Karpas-422 (cell line): ENCODE results near the gene PACS1. TPM values are rescaled to one million over a fixed set of nuclear protein-coding genes. Genes with fewer than 3 reads are reported as not detected.
"Not testable (repeated sequence)": the region's sequence is repeated elsewhere in the genome, so short reads cannot be mapped to it uniquely, and the experiment has no call there.

ENCODE experiments used
- DNase-seq: peaks from one replicate; pipeline ENCODE4 v3.0.0-alpha.2; 2015
- H2AFZ ChIP-seq: fragments of 200-600 bp; sonication (generic); 2 replicates; pipeline ENCODE4 v1.6.1; 2014; ENCODE audit warnings: antibody characterized with exemption, low read length, mixed read lengths
- H3K27ac ChIP-seq: fragments of 200-600 bp; sonication (generic); 2 replicates; pipeline ENCODE4 v1.5.1; 2014; ENCODE audit warnings: mild to moderate bottlenecking, low read length, moderate library complexity
- H3K27me3 ChIP-seq: fragments of 200-600 bp; sonication (generic); 2 replicates; pipeline ENCODE4 v1.6.1; 2014; ENCODE audit warnings: low read length, mixed read lengths
- H3K36me3 ChIP-seq: fragments of 200-600 bp; sonication (generic); 2 replicates; pipeline ENCODE4 v1.6.1; 2014; ENCODE audit warnings: low read length, mixed read lengths; ENCODE audit not compliant: insufficient read depth
- H3K4me1 ChIP-seq: fragments of 200-600 bp; sonication (generic); 2 replicates; pipeline ENCODE4 v1.6.1; 2014; ENCODE audit warnings: mild to moderate bottlenecking, low read length, mixed read lengths
- H3K4me2 ChIP-seq: fragments of 200-600 bp; sonication (generic); 2 replicates; pipeline ENCODE4 v1.6.1; 2014; ENCODE audit warnings: low read length, low read depth, mild to moderate bottlenecking; ENCODE audit not compliant: poor library complexity, severe bottlenecking
- H3K4me3 ChIP-seq: fragments of 200-600 bp; sonication (generic); 2 replicates; pipeline ENCODE4 v1.5.1; 2014; ENCODE audit warnings: mild to moderate bottlenecking, antibody characterized with exemption, low read length, mixed read lengths
- H3K79me2 ChIP-seq: fragments of 200-600 bp; sonication (generic); 2 replicates; pipeline ENCODE4 v1.6.1; 2014; ENCODE audit warnings: mild to moderate bottlenecking, low read length, mixed read lengths
- H3K9ac ChIP-seq: fragments of 200-600 bp; sonication (generic); 2 replicates; pipeline ENCODE4 v1.6.0; 2014; ENCODE audit warnings: low read length
- H3K9me2 ChIP-seq: fragments of 200-600 bp; sonication (generic), shearing (Covaris generic); replicated peaks from 2 replicates; pipeline ENCODE4 v1.6.0; 2014; ENCODE audit warnings: mild to moderate bottlenecking, low read length, moderate library complexity; ENCODE audit not compliant: insufficient read depth
- H3K9me3 ChIP-seq: fragments of 300-700, 200-600 bp; sonication (generic); 2 replicates; pipeline ENCODE4 v1.6.1; 2014; ENCODE audit warnings: low read length, mixed read lengths
- H4K20me1 ChIP-seq: fragments of 200-600 bp; sonication (generic); 2 replicates; pipeline ENCODE4 v1.6.1; 2014; ENCODE audit warnings: mild to moderate bottlenecking, antibody characterized with exemption, low read length, low read depth; ENCODE audit not compliant: insufficient read depth
- total RNA-seq: library from RNA; depleted of rRNA; stranded (reverse); fragments of >200 nt; shearing (Covaris generic); gene quantifications from 2 replicates; pipeline ENCODE4 v1.2.3, GENCODE V29; 2014; ENCODE audit warnings: low replicate concordance

The PACS1 gene
- total RNA-seq, 1 experiment from 2014 or later = 60.5 TPM

DNA sequence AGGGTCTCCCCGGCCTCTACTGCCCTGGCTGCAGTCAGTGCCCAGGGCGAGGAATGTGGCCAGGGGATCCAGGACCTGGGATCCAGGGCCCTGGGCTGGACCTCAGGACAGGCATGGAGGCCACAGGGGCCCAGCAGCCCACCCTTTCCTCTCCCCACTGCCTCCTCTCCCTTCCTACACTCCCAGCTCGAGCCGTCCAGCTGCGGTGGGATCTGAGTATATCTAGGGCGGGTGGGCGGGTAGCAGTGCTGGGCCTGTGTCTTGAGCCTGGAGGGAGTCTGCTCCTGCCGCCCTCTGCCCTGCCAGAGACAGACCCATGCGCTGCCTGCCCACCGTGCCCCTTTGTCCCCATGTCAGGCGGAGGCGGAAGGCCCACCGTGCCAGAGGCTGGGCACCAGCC is 206.5 kb downstream of the PACS1 start:
- not testable (repeated sequence) for H3K4me3 ChIP-seq, DNase-seq, H3K4me2 ChIP-seq, H3K9me2 ChIP-seq, H3K27ac ChIP-seq, H3K9me3 ChIP-seq, H2AFZ ChIP-seq, H3K27me3 ChIP-seq, H3K9ac ChIP-seq, H3K79me2 ChIP-seq, H4K20me1 ChIP-seq
- Histone ChIP-seq H3K4me1 (peaks cover 18% of the 10 kb centered on the region), H3K36me3 (peaks cover 13% of the 10 kb centered on the region; the same call in 1 of the 2 replicates)

DNA sequence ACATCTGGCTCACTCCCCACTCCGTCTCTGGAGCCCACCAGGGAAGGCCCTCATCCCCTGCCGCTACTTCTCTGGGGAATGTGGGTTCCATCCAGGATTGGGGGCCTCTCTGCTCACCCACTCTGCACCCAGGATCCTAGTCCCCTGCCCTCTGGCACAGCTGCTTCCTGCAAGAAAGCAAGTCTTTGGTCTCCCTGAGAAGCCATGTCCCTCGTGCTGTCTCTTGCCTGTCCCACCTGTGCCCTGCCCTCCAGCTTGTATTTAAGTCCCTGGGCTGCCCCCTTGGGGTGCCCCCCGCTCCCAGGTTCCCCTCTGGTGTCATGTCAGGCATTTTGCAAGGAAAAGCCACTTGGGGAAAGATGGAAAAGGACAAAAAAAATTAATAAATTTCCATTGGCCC is 207.0 kb downstream of the PACS1 start:
- not testable (repeated sequence) for H2AFZ ChIP-seq, H3K4me3 ChIP-seq, H3K9me3 ChIP-seq, H3K27me3 ChIP-seq, H4K20me1 ChIP-seq, H3K9me2 ChIP-seq, DNase-seq, H3K79me2 ChIP-seq
- 0 out of 2 replicates have a peak overlapping the region, but pooled peaks have one; percentile 22 for H3K27ac ChIP-seq
- peak overlapping the region; percentile 70 for H3K4me2 ChIP-seq
- H3K9ac ChIP-seq = 0 out of 2 replicates have a peak overlapping the region, but pooled peaks have one; percentile 47
- H3K4me1 ChIP-seq = peaks cover 23% of the 10 kb centered on the region
- H3K36me3 ChIP-seq = peaks cover 12% of the 10 kb centered on the region; the same call in 1 of the 2 replicates

DNA sequence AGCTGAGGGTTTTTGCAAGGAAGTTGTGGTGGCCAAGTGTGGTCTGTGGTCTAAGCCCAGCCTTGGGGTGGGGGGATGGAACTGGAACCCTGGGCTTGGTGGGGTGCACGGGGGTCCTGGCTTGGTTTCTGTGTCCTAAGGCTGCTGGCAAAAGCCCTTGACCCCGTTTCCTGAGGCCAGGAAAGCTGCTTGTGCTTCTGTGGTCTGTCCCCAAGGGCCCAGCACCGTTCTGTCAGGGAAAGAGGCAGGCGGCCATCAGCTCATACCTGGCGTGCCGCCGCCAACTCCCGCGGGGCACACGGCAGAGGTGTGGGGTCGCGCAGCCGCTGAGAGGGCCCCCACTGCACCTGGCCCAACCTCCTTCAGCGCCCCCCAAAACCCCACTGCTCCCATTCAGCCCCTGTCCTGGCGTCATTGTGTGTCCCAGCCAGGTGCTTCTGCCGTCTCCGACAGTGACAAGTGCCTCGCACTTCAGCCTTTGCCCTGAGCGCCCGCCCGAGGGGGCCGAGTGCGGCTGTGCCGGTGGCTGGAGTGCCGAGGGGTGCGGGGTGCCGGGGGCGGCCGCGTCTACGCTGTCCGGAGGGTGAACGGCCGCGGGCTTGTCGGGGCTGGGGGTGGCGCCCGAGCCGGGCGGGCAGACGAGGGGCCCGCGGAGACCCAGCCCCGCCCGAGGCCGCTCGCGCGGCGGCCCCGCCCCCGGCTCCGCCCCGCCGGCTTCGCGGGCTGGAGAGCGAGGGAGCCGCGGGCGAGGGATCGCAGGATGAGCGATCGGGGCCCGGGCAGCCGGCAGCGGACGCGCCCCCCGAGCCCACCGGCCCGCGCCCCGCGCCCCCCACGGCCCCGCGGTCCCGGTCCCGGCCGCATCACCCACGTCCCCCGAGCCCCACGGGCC is 207.6 kb downstream of the PACS1 start, which contains the start of gene CNIH2:
Gene CNIH2, plus strand, starts transcription at position 705 of the 892 bp plus-strand sequence. CDS start 282 bp downstream, outside the sequence.
- H4K20me1 ChIP-seq = peaks cover 3% of the 10 kb centered on the region; the same call in 1 of the 2 replicates
- no peaks in the 10 kb centered on the region for H3K9me3 ChIP-seq
- H3K27ac ChIP-seq = 0 out of 2 replicates have a peak within 1 kb of the TSS, but pooled peaks have one; percentile 22
- peak; percentile 80 for DNase-seq
- H3K4me1 ChIP-seq = peaks cover 28% of the 10 kb centered on the region
- H3K9ac ChIP-seq = peak within 1 kb of the TSS; percentile 62
- H3K27me3 ChIP-seq = no peaks in the 10 kb centered on the region
- no peak within 1 kb of the TSS for H2AFZ ChIP-seq
- H3K4me2 ChIP-seq = peak within 1 kb of the TSS; percentile 70
- H3K9me2 ChIP-seq = no peaks in the 10 kb centered on the region
- no peaks in the 10 kb centered on the region for H3K79me2 ChIP-seq
- H3K36me3 ChIP-seq = peaks cover 5% of the 10 kb centered on the region; the same call in 1 of the 2 replicates
- peak within 1 kb of the TSS; percentile 64; the same call in 1 of the 2 replicates for H3K4me3 ChIP-seq

DNA sequence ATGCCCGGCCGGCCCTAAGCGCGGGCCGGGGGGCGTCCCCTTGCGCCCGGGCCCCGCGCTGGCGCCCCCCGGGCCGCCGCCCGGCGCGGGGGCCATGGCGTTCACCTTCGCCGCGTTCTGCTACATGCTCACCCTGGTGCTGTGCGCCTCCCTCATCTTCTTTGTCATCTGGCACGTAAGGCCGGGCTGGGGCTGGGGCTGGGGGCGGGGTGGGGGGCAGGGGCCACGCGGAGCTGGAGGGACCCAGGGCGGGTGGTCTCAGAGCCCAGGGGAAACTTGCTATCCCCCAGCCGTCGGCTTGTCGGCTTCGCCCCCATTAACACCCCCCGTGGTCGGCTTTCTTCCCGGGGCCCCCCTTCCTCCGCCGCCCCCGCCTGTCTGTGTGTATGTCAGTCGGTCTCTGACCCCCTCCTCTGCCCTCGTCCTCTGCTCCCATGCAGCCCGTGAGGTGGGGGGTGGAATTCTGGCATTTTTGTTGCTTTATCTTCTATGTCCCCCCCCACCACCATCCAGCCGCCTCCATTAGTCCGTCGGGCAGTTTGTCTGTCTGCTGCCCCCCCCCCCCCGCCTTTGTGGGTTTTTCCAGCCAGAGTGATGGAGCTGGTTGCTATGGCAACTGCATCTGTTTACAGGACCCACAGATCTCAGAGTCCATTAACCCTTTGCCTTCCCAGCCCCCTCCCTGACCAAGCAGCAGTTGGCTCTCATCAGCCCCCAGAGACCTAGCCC is 208.5 kb downstream of the PACS1 start:
- no peaks in the 10 kb centered on the region for H3K79me2 ChIP-seq
- H3K9ac ChIP-seq = peak overlapping the region; percentile 62
- peaks cover 3% of the 10 kb centered on the region; the same call in 1 of the 2 replicates for H4K20me1 ChIP-seq
- H3K9me3 ChIP-seq = no peaks in the 10 kb centered on the region
- H3K9me2 ChIP-seq = no peaks in the 10 kb centered on the region
- H2AFZ ChIP-seq = no peak overlapping the region
- H3K4me2 ChIP-seq = peak overlapping the region; percentile 57
- no peaks in the 10 kb centered on the region for H3K27me3 ChIP-seq
- H3K4me3 ChIP-seq = peak overlapping the region; percentile 57; the same call in 1 of the 2 replicates
- no peak overlapping the region for H3K27ac ChIP-seq
- H3K36me3 ChIP-seq = peaks cover 5% of the 10 kb centered on the region; the same call in 1 of the 2 replicates
- no peak for DNase-seq
- H3K4me1 ChIP-seq = peaks cover 34% of the 10 kb centered on the region

DNA sequence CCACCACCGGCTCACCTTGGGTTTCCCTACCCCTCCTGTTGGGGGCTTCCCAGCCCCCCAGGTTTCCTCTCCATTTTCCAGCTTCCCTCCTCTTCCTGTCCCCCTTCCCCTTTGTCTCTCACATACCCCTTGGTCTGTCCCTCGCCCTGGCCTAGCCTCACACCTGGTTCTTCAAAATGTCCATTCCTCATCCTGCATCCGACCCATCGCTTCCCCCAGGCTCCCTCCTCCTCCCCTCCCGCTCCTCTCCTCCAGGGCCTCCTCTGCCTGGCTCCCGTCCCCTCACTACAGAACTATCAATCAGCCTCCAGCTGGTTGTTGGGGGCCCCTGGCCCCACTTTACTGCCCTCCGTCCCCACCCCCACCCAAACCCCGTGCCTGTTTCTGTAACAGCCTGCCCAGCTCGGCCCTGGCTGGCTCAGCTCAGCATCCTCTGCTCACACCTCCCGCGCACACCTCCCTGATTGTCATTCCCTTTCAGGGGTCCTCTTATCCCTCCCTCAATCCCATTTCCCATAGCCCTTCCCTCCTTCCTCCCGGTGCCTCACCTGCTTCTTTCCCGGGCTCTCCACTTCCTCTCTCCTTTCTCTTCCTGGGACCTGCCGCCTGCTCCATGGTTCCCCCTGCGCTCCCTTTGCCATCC is 209.1 kb downstream of the PACS1 start:
- Histone ChIP-seq H3K4me2 (peak overlapping the region; percentile 57), H3K9me2 (no peaks in the 10 kb centered on the region), H4K20me1 (peaks cover 3% of the 10 kb centered on the region; the same call in 1 of the 2 replicates), H3K79me2 (no peaks in the 10 kb centered on the region), H3K27me3 (no peaks in the 10 kb centered on the region), H3K9me3 (no peaks in the 10 kb centered on the region), H3K36me3 (peaks cover 2% of the 10 kb centered on the region; the same call in 1 of the 2 replicates), H3K4me1 (peaks cover 34% of the 10 kb centered on the region), H3K27ac (no peak overlapping the region), H2AFZ (no peak overlapping the region), H3K9ac (0 out of 2 replicates have a peak overlapping the region, but pooled peaks have one; percentile 27), H3K4me3 (peak overlapping the region; percentile 57; the same call in 1 of the 2 replicates)
- DNase-seq = no peak

DNA sequence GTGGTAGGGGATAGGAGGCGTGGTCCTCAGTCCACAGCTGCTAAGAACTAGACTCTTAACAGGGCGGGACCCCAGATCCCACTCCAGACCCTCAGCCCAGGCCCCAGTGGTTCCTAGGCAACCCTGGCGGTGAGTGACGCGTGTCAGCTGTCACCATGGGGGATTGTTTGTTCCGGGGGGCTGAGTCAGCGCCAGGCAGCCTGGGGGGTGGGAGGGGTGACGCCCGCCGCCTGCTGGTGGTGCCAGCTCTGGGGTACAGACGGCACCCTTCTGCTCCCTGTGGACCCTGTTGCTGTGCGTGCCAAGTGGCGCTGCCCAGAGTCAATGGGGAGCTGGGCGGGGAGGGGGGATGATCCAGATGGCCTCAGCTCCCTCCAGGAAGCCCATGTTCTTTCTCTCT is 210.4 kb downstream of the PACS1 start:
- no peaks in the 10 kb centered on the region for H3K27me3 ChIP-seq
- 0 out of 2 replicates have a peak, but pooled peaks cover 4% of the 10 kb centered on the region for H3K36me3 ChIP-seq
- H4K20me1 ChIP-seq = peaks cover 3% of the 10 kb centered on the region; the same call in 1 of the 2 replicates
- H3K9me2 ChIP-seq = no peaks in the 10 kb centered on the region
- peaks cover 34% of the 10 kb centered on the region for H3K4me1 ChIP-seq
- no peaks in the 10 kb centered on the region for H3K9me3 ChIP-seq
- peaks cover 2% of the 10 kb centered on the region; the same call in 1 of the 2 replicates for H3K79me2 ChIP-seq
- H3K27ac ChIP-seq = no peak overlapping the region
- H3K4me2 ChIP-seq = no peak overlapping the region
- no peak overlapping the region for H2AFZ ChIP-seq
- DNase-seq = no peak
- H3K4me3 ChIP-seq = no peak overlapping the region
- no peak overlapping the region; the same call in 1 of the 2 replicates for H3K9ac ChIP-seq

DNA sequence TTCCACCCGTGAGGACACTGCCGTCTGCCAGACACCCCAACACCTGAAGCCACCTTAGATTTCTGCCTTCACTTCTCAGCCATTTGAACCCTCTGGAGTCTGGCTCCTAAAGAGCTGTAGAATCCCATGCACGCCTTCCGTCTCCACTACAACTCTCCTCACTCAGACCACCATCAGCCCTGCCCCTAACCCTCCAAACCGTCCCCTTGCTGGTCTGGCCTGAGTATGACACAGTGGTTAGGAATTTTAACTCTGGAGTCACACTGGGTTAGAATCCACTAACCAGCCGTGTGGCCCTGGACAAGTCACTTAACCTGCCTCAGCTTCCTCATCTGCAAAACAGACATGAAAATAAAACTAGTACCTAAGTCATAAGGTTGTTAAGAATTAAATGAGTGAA is 210.9 kb downstream of the PACS1 start:
- H3K4me2 ChIP-seq = no peak overlapping the region
- no peak overlapping the region for H2AFZ ChIP-seq
- H3K4me3 ChIP-seq = no peak overlapping the region
- 0 out of 2 replicates have a peak, but pooled peaks cover 4% of the 10 kb centered on the region for H3K36me3 ChIP-seq
- H4K20me1 ChIP-seq = peaks cover 3% of the 10 kb centered on the region; the same call in 1 of the 2 replicates
- H3K4me1 ChIP-seq = peaks cover 34% of the 10 kb centered on the region
- peak overlapping the region; percentile 13; the same call in 1 of the 2 replicates for H3K9ac ChIP-seq
- peaks cover 6% of the 10 kb centered on the region; the same call in 1 of the 2 replicates for H3K79me2 ChIP-seq
- no peaks in the 10 kb centered on the region for H3K9me3 ChIP-seq
- H3K27me3 ChIP-seq = no peaks in the 10 kb centered on the region
- no peaks in the 10 kb centered on the region for H3K9me2 ChIP-seq
- H3K27ac ChIP-seq = no peak overlapping the region
- DNase-seq = no peak
